T-helper 1 cell (primary cell): Measurements from ENCODE around the gene IKBKE.
A peak's percentile ranks its signal among the peaks of the same experiment; 100 is the strongest.
"Not testable (repeated sequence)": the region's sequence is repeated elsewhere in the genome, so short reads cannot be mapped to it uniquely, and the experiment has no call there.

Source experiments
- DNase-seq, 5 donors: peaks; one replicate each; pipeline ENCODE4 v3.0.0-alpha.2; 2012 to 2020

The IKBKE gene

GRCh38 chr1:206476591-206476990, 6.3 kb downstream of the IKBKE start:
- DNase-seq, result no peak

GRCh38 chr1:206477110-206477509, 6.8 kb downstream of the IKBKE start:
- no peak for DNase-seq

DNA sequence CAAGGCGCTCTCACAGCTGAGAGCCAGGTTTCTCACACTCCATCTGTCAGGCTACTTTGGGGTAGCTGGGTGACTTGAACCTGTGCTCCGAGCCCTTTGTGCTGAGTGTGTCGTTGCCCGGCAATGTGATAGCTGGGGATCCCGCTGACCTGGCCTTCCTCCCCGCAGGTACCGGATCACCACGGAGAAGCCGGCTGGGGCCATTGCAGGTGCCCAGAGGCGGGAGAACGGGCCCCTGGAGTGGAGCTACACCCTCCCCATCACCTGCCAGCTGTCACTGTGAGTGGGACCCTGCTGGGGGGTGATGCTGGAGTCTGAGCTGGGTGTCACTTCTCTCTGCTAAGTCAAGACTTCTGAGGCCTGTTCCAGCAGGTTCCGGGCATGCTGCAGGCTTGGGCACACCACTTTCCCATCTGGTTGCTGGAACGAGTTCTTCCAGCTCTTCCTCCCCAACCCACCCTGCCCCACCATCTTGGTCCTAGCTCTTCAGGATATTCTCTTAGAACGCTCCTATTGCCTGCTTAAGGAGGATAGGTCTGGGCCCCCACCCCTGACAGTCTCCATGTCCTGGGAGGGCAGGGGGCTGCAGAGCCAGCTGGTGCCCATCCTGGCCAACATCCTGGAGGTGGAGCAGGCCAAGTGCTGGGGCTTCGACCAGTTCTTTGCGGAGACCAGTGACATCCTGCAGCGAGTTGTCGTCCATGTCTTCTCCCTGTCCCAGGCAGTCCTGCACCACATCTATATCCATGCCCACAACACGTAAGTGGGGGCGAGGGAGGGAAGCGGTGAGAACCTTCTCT, 7.5 kb downstream of the IKBKE start:
- no peak for DNase-seq

- DNase-seq, result no peak
Observed at GRCh38 chr1:206478746-206479145, 8.5 kb downstream of the IKBKE start.

GRCh38 chr1:206479183-206480125, 9.2 kb downstream of the IKBKE start:
- peak in 4 of 5 donors; percentile 43 to 66 (median 52) for DNase-seq

DNA sequence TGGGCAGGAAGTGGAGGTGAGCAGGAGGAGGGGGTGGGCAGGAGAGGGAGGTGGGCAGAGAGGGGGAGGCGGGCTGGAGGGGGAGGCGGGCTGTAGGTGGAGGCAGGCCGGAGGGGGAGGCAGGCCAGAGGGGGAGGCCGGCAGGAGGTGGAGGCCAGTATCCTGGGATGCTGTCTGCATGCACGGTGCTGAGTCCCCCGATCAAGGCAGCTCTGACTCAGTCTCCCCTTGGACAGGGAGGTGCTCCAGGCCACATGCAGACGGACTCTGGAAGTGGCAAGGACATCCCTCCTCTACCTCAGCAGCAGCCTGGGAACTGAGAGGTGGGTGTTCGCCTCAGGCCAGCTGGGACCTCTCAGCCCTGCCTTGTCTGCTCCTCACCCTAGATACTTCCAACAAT, 9.9 kb downstream of the IKBKE start:
- DNase-seq, result no peak

DNA sequence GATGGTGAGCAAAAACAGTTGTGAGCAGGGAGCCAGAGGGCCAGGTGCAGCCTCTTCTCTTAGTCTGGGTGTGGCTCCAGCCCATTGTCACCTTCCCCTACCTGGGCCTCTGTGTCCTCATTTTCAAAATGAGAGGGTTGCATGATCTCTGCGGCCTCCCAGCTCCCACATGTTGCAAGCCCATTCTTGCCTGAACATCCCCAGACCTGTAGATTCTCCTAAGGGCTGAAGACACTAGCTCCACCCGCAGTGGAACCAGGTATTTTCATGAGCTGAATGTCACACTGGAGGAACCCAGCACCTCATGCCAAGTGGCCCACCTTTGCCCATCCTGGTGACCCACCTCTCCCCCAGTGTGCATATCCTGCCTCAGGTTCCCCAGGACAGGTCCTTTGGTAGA, 12.3 kb downstream of the IKBKE start:
- DNase-seq, result no peak

DNA sequence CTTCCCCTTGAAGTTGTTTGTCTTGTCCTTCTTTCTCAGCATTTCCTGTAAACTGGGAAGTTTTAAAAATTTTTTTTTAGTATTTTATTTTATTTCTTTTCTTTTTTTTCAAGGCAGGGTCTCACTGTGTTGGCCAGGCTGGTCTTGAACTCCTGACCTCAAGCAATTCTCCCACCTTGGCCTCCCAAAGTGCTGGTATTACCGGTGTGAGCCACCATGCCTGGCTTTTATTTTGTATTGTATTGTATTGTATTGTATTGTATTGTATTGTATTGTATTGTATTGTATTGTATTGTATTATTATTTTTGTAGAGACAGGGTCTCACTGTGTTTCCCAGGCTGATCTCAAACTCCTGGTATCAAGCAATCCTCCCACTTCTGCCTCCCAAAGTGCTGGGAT, 13.6 kb downstream of the IKBKE start:
- not testable (repeated sequence) for DNase-seq

- DNase-seq, result no peak
Observed at GRCh38 chr1:206484901-206485300, 14.6 kb downstream of the IKBKE start.

- DNase-seq, result no peak
Observed at GRCh38 chr1:206486995-206487788, 16.9 kb downstream of the IKBKE start.

GRCh38 chr1:206487970-206488369, 17.7 kb downstream of the IKBKE start:
- DNase-seq, result no peak

- no peak for DNase-seq
Observed at GRCh38 chr1:206488466-206488865, 18.2 kb downstream of the IKBKE start.

- DNase-seq, result peak in 4 of 5 donors; percentile 48 to 62 (median 53)
Observed at GRCh38 chr1:206489980-206490770, 19.9 kb downstream of the IKBKE start.

GRCh38 chr1:206490771-206491405, 20.6 kb downstream of the IKBKE start:
- no peak for DNase-seq

DNA sequence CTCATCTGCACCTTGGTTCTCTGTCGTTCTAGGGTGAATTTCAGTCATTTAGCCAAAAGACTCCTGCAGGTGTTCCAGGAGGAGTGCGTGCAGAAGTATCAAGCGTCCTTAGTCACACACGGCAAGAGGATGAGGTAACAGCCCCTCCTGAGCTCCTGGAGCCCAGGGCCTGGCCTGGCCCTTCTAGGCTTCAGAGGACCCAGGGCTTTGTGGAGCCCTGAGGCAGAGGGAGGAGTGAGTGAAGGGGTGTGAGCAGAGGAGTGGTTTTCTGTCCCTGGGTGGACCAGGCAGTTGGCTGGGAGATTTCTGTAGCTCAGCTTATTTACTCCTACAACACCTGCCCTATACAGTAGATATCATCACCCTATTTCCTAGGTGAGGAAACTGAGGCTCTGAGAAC, 21.3 kb downstream of the IKBKE start:
- DNase-seq, result no peak

GRCh38 chr1:206492589-206492988, 22.3 kb downstream of the IKBKE start:
- no peak for DNase-seq

GRCh38 chr1:206493279-206493678, 23.0 kb downstream of the IKBKE start:
- no peak for DNase-seq

DNA sequence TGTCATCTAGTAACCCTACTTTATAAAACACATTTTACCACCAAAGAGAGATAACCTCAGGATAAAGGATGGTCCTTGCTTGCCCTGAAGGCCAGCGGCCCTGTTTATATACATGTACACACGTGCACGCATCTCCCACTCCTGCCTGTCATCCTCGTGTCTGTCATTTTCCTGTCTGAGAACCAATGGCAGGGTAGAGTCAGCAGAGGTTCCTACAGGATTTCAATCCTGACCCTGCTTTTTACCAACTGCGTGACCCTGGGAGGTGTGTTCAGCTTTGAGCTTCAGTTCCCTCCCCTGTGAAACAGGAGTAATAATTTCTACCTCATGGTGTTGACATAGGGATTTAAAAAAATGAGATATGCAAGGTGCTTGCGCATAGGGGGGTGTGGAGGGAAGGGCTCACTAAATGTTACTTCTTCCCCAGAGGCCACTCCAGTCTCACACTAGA, 24.8 kb downstream of the IKBKE start:
- DNase-seq, result no peak

GRCh38 chr1:206495493-206496046, 25.3 kb downstream of the IKBKE start:
- DNase-seq, result no peak

DNA sequence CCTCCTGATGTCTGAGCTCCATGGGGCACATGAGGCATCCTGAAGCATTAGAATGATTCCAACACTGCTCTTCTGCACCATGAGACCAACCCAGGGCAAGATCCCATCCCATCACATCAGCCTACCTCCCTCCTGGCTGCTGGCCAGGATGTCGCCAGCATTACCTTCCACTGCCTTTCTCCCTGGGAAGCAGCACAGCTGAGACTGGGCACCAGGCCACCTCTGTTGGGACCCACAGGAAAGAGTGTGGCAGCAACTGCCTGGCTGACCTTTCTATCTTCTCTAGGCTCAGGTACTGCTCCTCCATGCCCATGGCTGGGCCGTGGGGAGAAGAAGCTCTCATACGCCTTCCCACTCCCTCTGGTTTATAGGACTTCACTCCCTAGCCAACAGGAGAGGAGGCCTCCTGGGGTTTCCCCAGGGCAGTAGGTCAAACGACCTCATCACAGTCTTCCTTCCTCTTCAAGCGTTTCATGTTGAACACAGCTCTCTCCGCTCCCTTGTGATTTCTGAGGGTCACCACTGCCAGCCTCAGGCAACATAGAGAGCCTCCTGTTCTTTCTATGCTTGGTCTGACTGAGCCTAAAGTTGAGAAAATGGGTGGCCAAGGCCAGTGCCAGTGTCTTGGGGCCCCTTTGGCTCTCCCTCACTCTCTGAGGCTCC, 26.0 kb downstream of the IKBKE start:
- DNase-seq, result no peak

- no peak for DNase-seq
Observed at GRCh38 chr1:206497363-206497762, 27.1 kb downstream of the IKBKE start.
